Activated CD8-positive, alpha-beta memory T cell treated with anti-CD3 and anti-CD28 coated beads, Interleukin-2, amount 50 U/mL, for 1 hour (primary cell): Measurements from ENCODE around the gene CA4.

Experiments used
- DNase-seq: peaks from one replicate; pipeline ENCODE4 v3.0.0-alpha.2; 2020; ENCODE audit errors: extremely low read depth

The CA4 gene

GRCh38 chr17:60130466-60130865, 19.3 kb upstream of the CA4 start:
- DNase-seq = no peak

GRCh38 chr17:60134396-60135150, 15.2 kb upstream of the CA4 start:
- DNase-seq = no peak

GRCh38 chr17:60135151-60135950, 14.4 kb upstream of the CA4 start:
- DNase-seq = peak; percentile 21

DNA sequence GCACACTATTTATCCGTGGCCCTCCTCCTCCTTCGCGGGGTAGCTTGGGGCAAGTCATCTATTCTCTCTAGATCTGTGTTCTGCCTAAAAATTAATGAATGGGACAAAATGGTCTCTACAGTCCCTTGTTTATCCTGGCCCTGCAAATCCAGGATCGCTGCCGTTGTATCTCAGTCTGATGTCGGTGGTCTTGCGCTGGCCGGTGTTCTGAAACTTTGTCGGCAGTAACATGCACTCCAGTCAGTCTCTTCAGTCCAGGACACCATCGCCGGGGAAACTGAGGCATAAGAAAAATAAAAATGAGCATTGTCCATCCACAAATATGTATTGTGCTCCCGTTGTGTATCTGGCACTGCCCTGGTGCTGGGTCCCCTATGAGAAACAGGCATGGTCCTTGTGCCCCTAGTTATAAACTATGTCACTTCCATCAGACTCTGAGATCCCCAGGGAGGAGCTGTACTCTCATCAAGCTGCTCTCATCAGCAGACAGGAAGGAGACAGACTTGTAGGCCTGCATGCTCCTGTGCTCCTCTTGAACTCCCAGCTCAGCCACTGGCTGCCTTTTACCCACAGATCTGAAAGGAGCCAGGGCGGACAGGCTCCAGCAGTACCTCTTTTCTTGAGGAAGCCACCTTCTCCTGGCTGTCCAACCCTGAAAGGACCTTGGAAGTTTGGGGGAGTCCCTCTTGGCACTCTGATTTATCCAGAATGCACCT, 13.7 kb upstream of the CA4 start:
- DNase-seq = no peak

DNA sequence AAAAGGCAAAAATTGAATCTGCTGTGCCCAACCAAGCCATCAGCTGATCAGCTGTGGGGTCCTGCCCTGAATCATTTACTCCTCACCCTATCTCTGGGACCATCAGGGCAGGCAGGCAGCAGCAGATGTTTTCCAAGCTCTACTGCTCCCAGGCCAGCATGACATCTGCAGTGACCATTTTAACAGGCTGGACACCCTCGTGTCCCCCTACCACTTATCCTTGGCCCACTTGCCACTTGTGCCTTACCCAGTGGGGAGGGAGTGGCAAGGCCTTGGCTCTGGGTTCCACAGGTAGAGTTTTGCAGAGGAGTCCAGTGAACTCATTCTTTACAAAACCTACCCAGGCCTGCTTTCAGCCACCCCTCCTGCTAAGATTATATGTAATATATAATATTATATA, 12.0 kb upstream of the CA4 start:
- no peak for DNase-seq

DNA sequence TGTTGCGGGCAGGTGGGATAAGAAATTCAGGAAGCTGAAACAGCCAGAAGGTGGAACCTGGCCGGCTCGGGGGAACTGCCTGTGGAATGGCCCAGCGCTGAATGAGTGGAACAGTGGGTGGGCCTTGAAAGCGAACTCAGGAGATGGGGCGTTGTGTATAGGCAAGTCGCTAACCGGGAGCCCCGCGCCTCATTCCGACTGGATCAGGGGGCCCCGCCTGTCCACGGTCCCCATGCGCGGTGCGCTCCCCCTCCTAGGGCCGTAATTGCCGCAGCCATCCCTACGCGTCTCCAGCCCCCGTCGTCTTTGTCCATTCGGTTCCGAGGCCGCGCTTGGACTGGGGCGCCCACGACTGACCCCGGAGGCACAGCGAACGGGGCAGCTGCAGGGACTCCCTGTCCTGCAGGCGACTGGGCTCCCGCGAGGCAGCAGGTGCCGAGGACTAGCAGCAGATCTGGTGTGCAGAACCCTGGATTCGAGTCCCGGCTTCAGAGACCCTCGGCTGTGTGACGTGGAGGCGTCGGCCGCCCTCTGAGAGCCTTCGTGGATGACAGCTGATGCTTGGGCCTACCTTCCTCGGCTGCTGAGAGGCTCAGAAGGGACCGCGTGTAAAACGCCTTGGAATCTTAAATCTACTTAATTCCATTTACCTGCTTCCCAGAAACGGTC, 10.9 kb upstream of the CA4 start:
- DNase-seq = no peak

DNA sequence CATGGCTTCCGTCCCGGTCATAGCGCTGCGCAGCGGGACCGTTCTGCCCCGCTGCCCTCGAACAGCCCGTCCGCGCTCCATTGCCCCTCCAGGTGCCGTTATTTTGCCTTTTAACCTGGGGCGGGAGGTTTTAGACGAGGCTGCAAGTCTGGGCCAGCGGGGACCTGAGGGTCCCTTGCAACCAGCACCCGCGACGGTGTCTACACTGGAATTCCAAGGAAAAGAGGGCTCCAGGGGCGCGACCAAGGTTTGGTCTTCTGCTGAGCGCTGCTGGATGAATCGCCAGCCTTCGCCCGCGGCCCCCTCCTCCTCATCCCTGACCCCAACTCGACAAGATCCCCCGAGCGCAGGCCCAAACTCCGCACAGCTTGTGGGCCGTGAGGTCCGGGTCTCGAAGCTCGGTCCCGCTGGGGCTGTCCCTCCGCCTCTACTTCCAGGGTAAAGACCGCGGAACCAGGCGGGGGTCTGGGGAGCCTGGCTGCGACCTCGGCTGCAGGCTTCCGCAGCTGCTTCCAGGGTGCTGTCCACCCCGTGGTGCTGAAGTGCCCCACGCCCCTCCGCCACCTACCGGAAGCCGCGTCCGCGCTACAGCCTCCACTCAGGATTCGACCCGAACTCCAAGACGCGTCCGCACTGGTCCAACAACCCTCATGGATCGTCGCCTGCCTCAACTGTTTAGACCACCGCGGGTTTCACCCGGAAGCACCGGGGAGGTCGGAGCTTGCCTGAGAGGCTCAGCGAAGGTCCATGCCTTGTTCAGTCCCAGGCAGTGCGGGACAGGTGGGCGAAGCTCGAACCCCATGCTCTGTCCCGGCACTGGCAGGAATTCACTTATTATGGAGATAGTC, 10.1 kb upstream of the CA4 start:
- DNase-seq = peak; percentile 11

GRCh38 chr17:60141111-60142018, 8.4 kb upstream of the CA4 start:
- no peak for DNase-seq

DNA sequence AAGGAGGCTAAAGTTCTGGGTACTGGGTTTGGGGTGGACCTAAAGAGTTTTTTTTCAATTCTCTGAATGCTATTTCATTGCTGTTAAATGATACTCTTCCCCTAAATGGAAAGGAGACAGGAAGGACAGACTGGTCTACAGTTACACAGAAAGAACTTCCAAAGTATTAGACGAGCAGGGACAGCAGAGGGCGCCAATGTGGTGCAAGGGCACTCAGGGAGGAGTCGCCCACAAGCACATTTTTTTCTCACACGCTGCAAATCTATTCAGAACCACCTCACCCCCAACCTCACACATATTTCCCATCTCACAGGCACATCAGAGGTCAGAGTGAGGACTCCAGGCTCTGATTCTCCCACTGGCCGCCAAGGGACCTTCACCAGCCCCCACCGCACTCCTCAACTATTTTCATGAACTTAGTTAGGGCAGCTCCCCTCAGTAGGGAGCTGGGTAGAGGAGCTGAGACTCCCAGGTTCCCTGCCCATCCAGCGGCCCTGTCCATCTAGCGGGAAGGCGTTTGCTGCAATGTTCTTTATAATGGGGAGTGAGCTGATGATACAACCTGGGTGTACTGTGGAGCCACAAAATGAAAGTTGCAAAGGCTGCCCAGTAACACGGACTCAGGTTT, 6.8 kb upstream of the CA4 start:
- peak; percentile 33 for DNase-seq

GRCh38 chr17:60145006-60145935, 4.5 kb upstream of the CA4 start:
- no peak for DNase-seq

DNA sequence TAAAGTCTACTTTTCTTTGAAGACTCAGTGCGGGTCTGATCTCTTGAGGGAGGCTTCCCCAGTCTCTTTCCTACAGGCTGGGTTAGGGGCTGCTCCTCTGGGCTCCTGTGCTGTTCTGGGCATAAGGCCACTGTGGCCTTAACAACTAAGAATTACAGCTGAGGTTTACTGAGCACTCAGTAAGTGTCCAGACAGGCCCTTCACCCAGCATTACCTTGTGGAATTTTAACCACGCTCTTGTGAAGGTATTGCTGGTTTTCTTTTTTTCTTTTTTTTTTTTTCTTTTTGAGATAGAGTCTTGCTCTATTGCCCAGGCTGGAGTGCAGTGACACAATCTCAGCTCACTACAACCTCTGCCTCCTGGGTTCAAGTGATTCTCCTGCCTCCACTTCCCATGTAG, 3.6 kb upstream of the CA4 start:
- DNase-seq = no peak

GRCh38 chr17:60147553-60148223, 2.1 kb upstream of the CA4 start:
- no peak for DNase-seq

- no peak for DNase-seq
Observed at GRCh38 chr17:60148373-60148772, 1.4 kb upstream of the CA4 start.

DNA sequence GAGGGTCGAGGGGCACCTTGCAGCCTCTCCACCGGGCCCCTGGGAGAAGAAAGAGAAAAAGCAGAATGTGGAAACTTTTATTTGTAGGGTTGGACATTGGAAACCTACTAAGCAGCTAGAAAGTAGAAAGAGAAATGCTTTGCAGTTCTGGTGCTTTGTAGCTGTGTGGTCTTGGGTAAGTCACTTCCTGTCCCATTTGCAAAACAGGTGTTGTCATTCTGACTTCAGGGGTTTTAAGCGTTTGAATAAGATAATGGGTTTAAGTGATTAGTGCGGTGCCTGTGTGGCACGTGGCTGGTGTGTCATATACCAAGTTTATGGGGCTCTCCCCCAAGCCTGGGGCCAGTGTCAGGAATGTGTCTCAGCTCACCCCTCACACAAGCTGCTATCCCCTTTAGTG, 1.6 kb downstream of the CA4 start:
- DNase-seq = no peak

- no peak for DNase-seq
Observed at GRCh38 chr17:60153606-60154390, 4.0 kb downstream of the CA4 start.

GRCh38 chr17:60154616-60155426, 5.0 kb downstream of the CA4 start:
- no peak for DNase-seq
